GM12878 (cell line): ENCODE results near the gene ASPDH. TPM values are rescaled to one million over a fixed set of nuclear protein-coding genes. Genes with fewer than 3 reads are reported as not detected.

ENCODE experiments used
- ATAC-seq: fragments of 200-7000 bp; cut with Tn5 transposase; 3 replicates; pipeline ENCODE4 v1.9.1; 2020; ENCODE audit warnings: mild to moderate bottlenecking, moderate library complexity
- BruUV-seq: library from RNA; stranded (reverse); fragments of 400-500 nt; replicated peaks from 2 replicates; lab custom pipeline; 2021; lab: Mats Ljungman, UMichigan
- CTCF ChIA-PET: fragments of 300-600 bp; sonication (Branson Sonifier 250); formaldehyde crosslinking; extraction: SDS; loops from one replicate; lab custom pipeline; 2021; ENCODE audit warnings: inconsistent platforms; lab: Yijun Ruan, JAX
- POLR2A ChIA-PET: fragments of 350-600 bp; formaldehyde crosslinking; extraction: SDS; loops from one replicate; lab custom pipeline; 2021; ENCODE audit warnings: inconsistent platforms; lab: Charles Lee
- RAD21 ChIA-PET: fragments of 300-600 bp; sonication (Branson Sonifier 250); formaldehyde crosslinking; loops from one replicate; lab custom pipeline; 2023; ENCODE audit warnings: antibody characterized with exemption; ENCODE audit not compliant: unreplicated experiment; lab: Charles Lee
- SMC1A ChIA-PET: fragments of 300-600 bp; sonication (Branson Sonifier 250); formaldehyde crosslinking; loops from one replicate; lab custom pipeline; 2023; ENCODE audit not compliant: unreplicated experiment, uncharacterized antibody; lab: Charles Lee
- DNase-seq: peaks from one replicate; pipeline ENCODE4 v3.0.0-alpha.2; 2011; ENCODE audit warnings: low read depth, low spot score
- FAIRE-seq: peaks from 3 replicates; lab custom pipeline; 2011; peaks lifted over from hg19 to GRCh38; lab: Jason Lieb, UNC
- H2AFZ ChIP-seq: 2 replicates; pipeline ENCODE4 v1.6.0; 2011; ENCODE audit warnings: low read depth, low read length, control low read depth; ENCODE audit not compliant: control insufficient read depth
- H3K27ac ChIP-seq: 2 replicates; pipeline ENCODE4 v1.5.1; 2011; ENCODE audit warnings: control low read depth; ENCODE audit not compliant: control insufficient read depth, insufficient read depth
- H3K27me3 ChIP-seq, 2 experiments: replicated peaks in 1 of 2; 2 replicates each; pipeline versions ENCODE4 v1.6.0 to v1.6.1; 2011; ENCODE audit warnings: low read length in 1 of 2; ENCODE audit not compliant: control insufficient read depth in 2 of 2, insufficient read depth in 2 of 2
- H3K36me3 ChIP-seq, 2 experiments: 2 replicates each; pipeline ENCODE4 v1.5.1; 2011; ENCODE audit warnings: low read length in 1 of 2; ENCODE audit not compliant: control insufficient read depth in 2 of 2, insufficient read depth in 2 of 2
- H3K4me1 ChIP-seq: 2 replicates; pipeline ENCODE4 v1.6.1; 2011; ENCODE audit warnings: mild to moderate bottlenecking, low read length, moderate library complexity, mixed read lengths; ENCODE audit not compliant: control insufficient read depth, insufficient read depth
- H3K4me2 ChIP-seq: 2 replicates; pipeline ENCODE4 v1.6.0; 2011; ENCODE audit warnings: control low read depth; ENCODE audit not compliant: control insufficient read depth, insufficient read depth
- H3K4me3 ChIP-seq: fragments of 200-600 bp; sonication (generic); 2 replicates; pipeline ENCODE4 v1.5.1; 2016
- H3K79me2 ChIP-seq: 2 replicates; pipeline ENCODE4 v1.6.0; 2011; ENCODE audit warnings: low read length; ENCODE audit not compliant: control insufficient read depth, insufficient read depth
- H3K9ac ChIP-seq: 2 replicates; pipeline ENCODE4 v1.8.0; 2011; ENCODE audit warnings: low read length, control low read depth, mixed read lengths; ENCODE audit not compliant: control insufficient read depth, insufficient read depth
- H3K9me3 ChIP-seq: replicated peaks from 3 replicates; pipeline ENCODE4 v1.5.1; 2011; ENCODE audit warnings: mild to moderate bottlenecking, low read length; ENCODE audit not compliant: control insufficient read depth, insufficient read depth
- H4K20me1 ChIP-seq: 2 replicates; pipeline ENCODE4 v1.6.0; 2011; ENCODE audit not compliant: control insufficient read depth, insufficient read depth
- BCL11A ChIP-seq: IDR thresholded peaks from 2 replicates; pipeline ENCODE4 v1.6.1; 2011; ENCODE audit warnings: low read depth, low read length
- CBX5 ChIP-seq: sonication (generic); IDR thresholded peaks from 2 replicates; pipeline ENCODE4 v1.6.1; 2016; ENCODE audit warnings: low read depth, moderate library complexity, mild to moderate bottlenecking, inconsistent platforms
- HCFC1 ChIP-seq: fragments of 150-350 bp; IDR thresholded peaks from 2 replicates; pipeline ENCODE4 v1.6.1; 2014; ENCODE audit warnings: low read length
- IKZF1 ChIP-seq: fragments of 450-650 bp; conservative IDR thresholded peaks from 2 replicates; pipeline ENCODE4 v1.6.1; 2017; ENCODE audit warnings: antibody characterized with exemption, mild to moderate bottlenecking
- WGBS: methylation state at CpG from one replicate; pipeline ENCODE4 v1.1.6; 2016; ENCODE audit warnings: low lambda C conversion rate; ENCODE audit not compliant: insufficient replicate concordance, insufficient coverage; ENCODE audit errors: missing lambda C conversion rate; 5-methylcytosine and 5-hydroxymethylcytosine counted together
- in situ Hi-C: fragments of 300-500 bp; cut with MboI; formaldehyde crosslinking; loops from 9 replicates; pipeline ENCODE4 v1.14.3; 2018; ENCODE audit warnings: mixed read lengths
- intact Hi-C: fragments of 100-400 bp; cut with micrococcal nuclease; formaldehyde crosslinking; loops from one replicate; pipeline ENCODE4 v1.14.2; 2022; ENCODE audit not compliant: unreplicated experiment
- polyA plus RNA-seq, 11 experiments: library from polyadenylated mRNA; depleted of rRNA in 4 of 11; unstranded in 6 of 11; stranded (reverse) in 5 of 11; fragments of >200 nt; fragmentation: Nextera tagmentation in 4 of 11; fragmentation: Illumina TruSeq in 1 of 11; extraction: Ambion mirVana in 4 of 11; extraction: Trizol in 1 of 11; gene quantifications; 1 replicate in 1 of 11; 2 replicates in 10 of 11; pipeline versions ENCODE4 v1.2.1 to v1.2.3, GENCODE V29; 2011 to 2016; ENCODE audit warnings: inconsistent platforms in 2 of 11, missing spikeins in 2 of 11, low read depth in 1 of 11
- total RNA-seq, 4 experiments: library from RNA; depleted of rRNA in 3 of 4; stranded (reverse); fragments of >200 nt in 3 of 4; fragmentation: Illumina TruSeq in 1 of 4; extraction: Trizol in 1 of 4; gene quantifications; 2 replicates each; pipeline versions ENCODE4 v1.2.1 to v1.2.3, GENCODE V29; 2013 to 2021

ASPDH gene
- total and polyA plus RNA-seq, 10 of the 15 experiments (the other 5 are each of a cell fraction or from before 2014, with no cell fraction given), result not detected

- Histone ChIP-seq H3K79me2 (no peaks in the 10 kb centered on the region), H3K27ac (no peak overlapping the region), H3K36me3 (no peaks in the 10 kb centered on the region), H3K9ac (no peak overlapping the region), H3K9me3 (no peaks in the 10 kb centered on the region), H2AFZ (no peak overlapping the region), H3K27me3 (no peaks in the 10 kb centered on the region), H3K4me2 (no peak overlapping the region), H4K20me1 (no peaks in the 10 kb centered on the region), H3K4me3 (no peak overlapping the region), H3K4me1 (no peaks in the 10 kb centered on the region)
- ChIA-PET POLR2A (interaction anchor here (0.6 kb wide), 1 partner anchor 41 kb away, joined by 4 read pairs; no protein-coding TSS in a partner anchor), SMC1A (interaction anchor here (0.6 kb wide), 1 partner anchor 41 kb away, joined by 3 read pairs; no protein-coding TSS in a partner anchor), CTCF (no interaction called here), RAD21 (no interaction called here)
- in situ Hi-C loops (no loop called here), intact Hi-C loops (no loop called here)
- 9% methylated on average over 9 of the region's 12 CpGs for WGBS
- ATAC-seq (peak; percentile 78), FAIRE-seq (no peak), DNase-seq (no peak)
- TF ChIP-seq CBX5 (no peak), HCFC1 (no peak), IKZF1 (0 out of 2 replicates have a peak, but pooled peaks have one; percentile 14)
- BruUV-seq, result no TSS peak
Observed at GRCh38 chr19:50492303-50493052, 21.2 kb downstream of the ASPDH start.

GRCh38 chr19:50490991-50491472, 22.7 kb downstream of the ASPDH start:
- FAIRE-seq, result no peak
- ChIA-PET CTCF (no interaction called here), POLR2A (interaction anchor here (0.5 kb wide), 1 partner anchor 442 kb away, joined by 3 read pairs; no protein-coding TSS in a partner anchor), SMC1A (interaction anchor here (1.3 kb wide), 1 partner anchor 30 kb away, joined by 3 read pairs; no protein-coding TSS in a partner anchor), RAD21 (no interaction called here)
- H3K79me2 ChIP-seq, result no peaks in the 10 kb centered on the region
- H3K4me1 ChIP-seq, result no peaks in the 10 kb centered on the region
- in situ Hi-C loops, result no loop called here
- H2AFZ ChIP-seq, result no peak overlapping the region
- DNase-seq, result no peak
- H3K9me3 ChIP-seq, result peaks cover 3% of the 10 kb centered on the region; the same call in 2 of the 3 replicates
- H3K36me3 ChIP-seq, result no peaks in the 10 kb centered on the region
- 57% methylated on average over 21 of the region's 26 CpGs for WGBS
- H3K4me2 ChIP-seq, result no peak overlapping the region
- intact Hi-C loops, result no loop called here
- no peak for ATAC-seq
- no peak for TF ChIP-seq BCL11A
- H3K27ac ChIP-seq, result no peak overlapping the region
- no peaks in the 10 kb centered on the region for H3K27me3 ChIP-seq
- no peak overlapping the region for H3K9ac ChIP-seq
- H3K4me3 ChIP-seq, result no peak overlapping the region
- no peaks in the 10 kb centered on the region for H4K20me1 ChIP-seq
- BruUV-seq, result no TSS peak
